K562 (cell line): ENCODE data around the gene NT5DC4. TPM values are rescaled to one million over a fixed set of nuclear protein-coding genes. Genes with fewer than 3 reads are reported as not detected.

Experiments
- CSDE1 ChIP-seq, 2 experiments: fragments of 450-650 bp; IDR thresholded peaks; 2 replicates each; pipeline ENCODE4 v1.6.1; 2016; ENCODE audit warnings: mild to moderate bottlenecking in 1 of 2
- HNRNPK ChIP-seq: fragments of 200-400 bp; formaldehyde crosslinking; IDR thresholded peaks from one replicate; pipeline ENCODE4 v1.6.1; 2018; ENCODE audit warnings: mild to moderate bottlenecking, low read depth, low read length; ENCODE audit not compliant: poor library complexity, severe bottlenecking
- MGA ChIP-seq: fragments of 450-650 bp; IDR thresholded peaks from 2 replicates; pipeline ENCODE4 v1.6.1; 2016; ENCODE audit warnings: mild to moderate bottlenecking, moderate library complexity
- MIER1 ChIP-seq: fragments of 450-650 bp; IDR thresholded peaks from 2 replicates; pipeline ENCODE4 v1.6.1; 2016; ENCODE audit warnings: antibody characterized with exemption, mild to moderate bottlenecking, low read depth
- ZSCAN32 ChIP-seq: fragments of 450-650 bp; formaldehyde crosslinking; IDR thresholded peaks from 2 replicates; pipeline ENCODE4 v1.4.0; 2020; ENCODE audit warnings: mild to moderate bottlenecking, moderate library complexity
- polyA plus RNA-seq, 8 experiments: library from polyadenylated mRNA; depleted of rRNA in 4 of 8; stranded (reverse) in 5 of 8; unstranded in 3 of 8; fragments of >200 nt; fragmentation: Nextera tagmentation in 2 of 8; fragmentation: Illumina TruSeq in 1 of 8; extraction: Ambion mirVana in 2 of 8; extraction: Trizol in 1 of 8; gene quantifications; 2 replicates each; pipeline versions ENCODE4 v1.2.1 to v1.2.3, GENCODE V29; 2011 to 2014; ENCODE audit warnings: inconsistent platforms in 1 of 8, missing spikeins in 1 of 8
- total RNA-seq, 7 experiments: library from RNA; depleted of rRNA in 6 of 7; stranded (reverse); fragments of >200 nt in 6 of 7; fragmentation: Illumina TruSeq in 2 of 7; extraction: Trizol in 2 of 7; gene quantifications; 2 replicates each; pipeline versions ENCODE4 v1.2.1 to v1.2.3, GENCODE V29; 2011 to 2021; ENCODE audit warnings: low replicate concordance in 1 of 7
- TF ChIP-seq, protein P1 (sequence below), 2 experiments: fragments of 250-450 bp in 1 of 2; fragments of 450-650 bp in 1 of 2; sonication (Bioruptor Pico) in 1 of 2; IDR thresholded peaks; 2 replicates each; pipeline versions ENCODE4 v1.6.1 to v1.8.0; 2016 to 2021; ENCODE audit warnings: mild to moderate bottlenecking in 2 of 2, moderate library complexity in 2 of 2, missing compliant biosample characterization in 1 of 2, missing genetic modification characterization in 1 of 2
- TF ChIP-seq, protein P2 (sequence below): fragments of 200-800 bp; sonication (Bioruptor generic); IDR thresholded peaks from 2 replicates; pipeline ENCODE4 v1.6.1; 2016; ENCODE audit warnings: missing genetic modification characterization, missing compliant biosample characterization

The NT5DC4 gene
- total and polyA plus RNA-seq, 9 of the 15 experiments (the other 6 are each of a cell fraction or from before 2014, with no cell fraction given): 0.44 to 6.9 (median 2.5) TPM

DNA sequence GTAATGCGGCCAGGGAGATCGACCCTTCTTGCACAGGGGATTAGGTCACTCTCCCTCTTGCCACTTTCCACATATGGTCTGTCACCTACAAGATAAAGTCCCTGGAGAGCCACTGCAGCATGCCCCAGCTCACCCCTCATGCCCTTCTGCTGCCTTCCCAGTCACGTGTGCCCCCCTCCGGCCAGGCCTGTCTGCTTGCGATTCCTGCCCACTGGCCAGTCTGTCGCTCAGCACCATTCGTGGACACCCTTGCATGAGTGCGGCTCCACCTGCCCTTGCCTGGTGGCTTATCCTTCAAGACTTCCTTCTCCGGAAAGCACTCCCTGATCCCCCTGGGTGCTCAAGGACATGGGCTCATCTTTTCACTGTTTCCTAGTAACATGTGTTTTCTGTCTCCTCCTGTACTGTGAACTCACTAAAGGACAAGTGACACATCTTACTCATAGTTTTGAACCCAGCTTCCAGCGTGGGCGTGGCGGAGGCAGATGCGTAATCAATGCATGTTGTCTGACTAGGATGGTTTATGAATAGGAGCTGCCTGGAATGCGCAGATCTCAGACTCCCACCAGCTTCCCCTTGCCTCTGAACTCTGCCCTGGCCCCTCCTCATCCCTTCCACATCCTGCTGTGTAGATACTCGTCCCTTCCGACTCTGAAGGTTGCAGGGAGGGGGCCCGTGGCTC is 7.8 kb upstream of the NT5DC4 start (continued):
- TF ChIP-seq MGA: no peak
- TF ChIP-seq ZSCAN32 (CRISPR knock-in tag): no peak
- TF ChIP-seq, protein P1, sequence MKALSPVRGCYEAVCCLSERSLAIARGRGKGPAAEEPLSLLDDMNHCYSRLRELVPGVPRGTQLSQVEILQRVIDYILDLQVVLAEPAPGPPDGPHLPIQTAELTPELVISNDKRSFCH (CRISPR knock-in tag; IDR thresholded peaks at IDR 0.05): no peak
- TF ChIP-seq, protein P1 (tag; IDR thresholded peaks at IDR 0.05): no peak
- TF ChIP-seq CSDE1 (IDR thresholded peaks at IDR 0.05): no peak
- TF ChIP-seq, protein P2, sequence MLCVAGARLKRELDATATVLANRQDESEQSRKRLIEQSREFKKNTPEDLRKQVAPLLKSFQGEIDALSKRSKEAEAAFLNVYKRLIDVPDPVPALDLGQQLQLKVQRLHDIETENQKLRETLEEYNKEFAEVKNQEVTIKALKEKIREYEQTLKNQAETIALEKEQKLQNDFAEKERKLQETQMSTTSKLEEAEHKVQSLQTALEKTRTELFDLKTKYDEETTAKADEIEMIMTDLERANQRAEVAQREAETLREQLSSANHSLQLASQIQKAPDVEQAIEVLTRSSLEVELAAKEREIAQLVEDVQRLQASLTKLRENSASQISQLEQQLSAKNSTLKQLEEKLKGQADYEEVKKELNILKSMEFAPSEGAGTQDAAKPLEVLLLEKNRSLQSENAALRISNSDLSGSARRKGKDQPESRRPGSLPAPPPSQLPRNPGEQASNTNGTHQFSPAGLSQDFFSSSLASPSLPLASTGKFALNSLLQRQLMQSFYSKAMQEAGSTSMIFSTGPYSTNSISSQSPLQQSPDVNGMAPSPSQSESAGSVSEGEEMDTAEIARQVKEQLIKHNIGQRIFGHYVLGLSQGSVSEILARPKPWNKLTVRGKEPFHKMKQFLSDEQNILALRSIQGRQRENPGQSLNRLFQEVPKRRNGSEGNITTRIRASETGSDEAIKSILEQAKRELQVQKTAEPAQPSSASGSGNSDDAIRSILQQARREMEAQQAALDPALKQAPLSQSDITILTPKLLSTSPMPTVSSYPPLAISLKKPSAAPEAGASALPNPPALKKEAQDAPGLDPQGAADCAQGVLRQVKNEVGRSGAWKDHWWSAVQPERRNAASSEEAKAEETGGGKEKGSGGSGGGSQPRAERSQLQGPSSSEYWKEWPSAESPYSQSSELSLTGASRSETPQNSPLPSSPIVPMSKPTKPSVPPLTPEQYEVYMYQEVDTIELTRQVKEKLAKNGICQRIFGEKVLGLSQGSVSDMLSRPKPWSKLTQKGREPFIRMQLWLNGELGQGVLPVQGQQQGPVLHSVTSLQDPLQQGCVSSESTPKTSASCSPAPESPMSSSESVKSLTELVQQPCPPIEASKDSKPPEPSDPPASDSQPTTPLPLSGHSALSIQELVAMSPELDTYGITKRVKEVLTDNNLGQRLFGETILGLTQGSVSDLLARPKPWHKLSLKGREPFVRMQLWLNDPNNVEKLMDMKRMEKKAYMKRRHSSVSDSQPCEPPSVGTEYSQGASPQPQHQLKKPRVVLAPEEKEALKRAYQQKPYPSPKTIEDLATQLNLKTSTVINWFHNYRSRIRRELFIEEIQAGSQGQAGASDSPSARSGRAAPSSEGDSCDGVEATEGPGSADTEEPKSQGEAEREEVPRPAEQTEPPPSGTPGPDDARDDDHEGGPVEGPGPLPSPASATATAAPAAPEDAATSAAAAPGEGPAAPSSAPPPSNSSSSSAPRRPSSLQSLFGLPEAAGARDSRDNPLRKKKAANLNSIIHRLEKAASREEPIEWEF: no peak
- no peak for TF ChIP-seq MIER1
- TF ChIP-seq HNRNPK: no peak
